K562 (cell line): Measurements from ENCODE around the gene PTPRE. TPM values are rescaled to one million over a fixed set of nuclear protein-coding genes. Genes with fewer than 3 reads are reported as not detected.

Source experiments
- ATAC-seq: fragments of 200-7000 bp; cut with Tn5 transposase; 3 replicates; pipeline ENCODE4 v1.9.1; 2020; ENCODE audit warnings: moderate library complexity
- BruUV-seq: library from RNA; stranded (reverse); fragments of 400-500 nt; replicated peaks from 2 replicates; lab custom pipeline; 2021; lab: Mats Ljungman, UMichigan
- CTCF ChIA-PET: fragments of 300-600 bp; formaldehyde crosslinking; extraction: SDS; loops from one replicate; lab custom pipeline; 2021; ENCODE audit warnings: low intra/inter-chr PET ratio; lab: Yijun Ruan, JAX
- POLR2A ChIA-PET: fragments of 300-600, 350-650 bp; sonication (Branson Sonifier 250); formaldehyde crosslinking; extraction: SDS; loops from one replicate; lab custom pipeline; 2021; ENCODE audit warnings: antibody characterized with exemption, inconsistent platforms; lab: Yijun Ruan, JAX
- DNase-seq, 4 experiments: peaks; one replicate each; pipeline versions ENCODE4 v3.0.0 to v3.0.0-alpha.2; 2011 to 2018; ENCODE audit warnings: low spot score in 3 of 4, mixed read lengths in 3 of 4; ENCODE audit errors: extremely low read depth in 1 of 4
- FAIRE-seq: peaks from 2 replicates; lab custom pipeline; 2011; peaks lifted over from hg19 to GRCh38; lab: Jason Lieb, UNC
- H2AFZ ChIP-seq: 2 replicates; pipeline ENCODE4 v1.6.0; 2011; ENCODE audit warnings: low read depth, low read length, control low read depth, inconsistent platforms
- H3K27ac ChIP-seq: fragments of 200-600 bp; 3 replicates; pipeline ENCODE4 v1.8.0; 2011; ENCODE audit warnings: low read depth, mild to moderate bottlenecking, control low read depth, inconsistent platforms, low read length, moderate library complexity, mixed read lengths; ENCODE audit errors: extremely low read depth
- H3K27me3 ChIP-seq, 2 experiments: fragments of 300-600 bp in 1 of 2; 2 replicates in 1 of 2; 3 replicates in 1 of 2; pipeline versions ENCODE4 v1.6.0 to v1.8.0; 2011; ENCODE audit warnings: inconsistent platforms in 2 of 2, low read length in 2 of 2, mild to moderate bottlenecking in 1 of 2, mixed read lengths in 1 of 2, moderate library complexity in 1 of 2; ENCODE audit not compliant: control insufficient read depth in 2 of 2, insufficient read depth in 2 of 2
- H3K36me3 ChIP-seq: fragments of 300-600 bp; 3 replicates; pipeline ENCODE4 v1.8.0; 2011; ENCODE audit warnings: mild to moderate bottlenecking, low read length, inconsistent platforms; ENCODE audit not compliant: control insufficient read depth, insufficient read depth
- H3K4me1 ChIP-seq, 2 experiments: fragments of 200-600 bp in 1 of 2; replicated peaks in 1 of 2; 2 replicates in 1 of 2; 3 replicates in 1 of 2; pipeline versions ENCODE4 v1.5.1 to v1.8.0; 2011; ENCODE audit warnings: inconsistent platforms in 2 of 2, low read length in 2 of 2, mild to moderate bottlenecking in 1 of 2, mixed read lengths in 1 of 2, moderate library complexity in 1 of 2; ENCODE audit not compliant: control insufficient read depth in 2 of 2, insufficient read depth in 2 of 2
- H3K4me2 ChIP-seq: 2 replicates; pipeline ENCODE4 v1.6.1; 2011; ENCODE audit warnings: low read length, control low read depth, inconsistent platforms, mixed read lengths; ENCODE audit not compliant: insufficient read depth
- H3K4me3 ChIP-seq: fragments of 200-600 bp; sonication (generic), shearing (Covaris generic); 2 replicates; pipeline ENCODE4 v1.5.1; 2016; ENCODE audit warnings: control low read depth, inconsistent platforms
- H3K79me2 ChIP-seq: fragments of 200-600 bp; 3 replicates; pipeline ENCODE4 v1.8.0; 2011; ENCODE audit warnings: low read length, inconsistent platforms; ENCODE audit not compliant: control insufficient read depth, insufficient read depth
- H3K9ac ChIP-seq, 2 experiments: 2 replicates each; pipeline versions ENCODE4 v1.6.0 to v1.6.1; 2011; ENCODE audit warnings: low read depth in 2 of 2, low read length in 2 of 2, control low read depth in 1 of 2, inconsistent platforms in 1 of 2, mild to moderate bottlenecking in 1 of 2, mixed read lengths in 1 of 2; ENCODE audit not compliant: insufficient read depth in 1 of 2
- H3K9me1 ChIP-seq: one replicate; pipeline ENCODE4 v1.6.0; 2011; ENCODE audit warnings: inconsistent platforms, mild to moderate bottlenecking, low read length, moderate library complexity; ENCODE audit not compliant: control insufficient read depth, insufficient read depth
- H3K9me3 ChIP-seq: replicated peaks from 2 replicates; pipeline ENCODE4 v1.5.1; 2011; ENCODE audit warnings: low read depth, low read length, inconsistent platforms; ENCODE audit not compliant: control insufficient read depth, insufficient read depth
- H4K20me1 ChIP-seq: replicated peaks from 2 replicates; pipeline ENCODE4 v1.6.1; 2011; ENCODE audit warnings: low read length, inconsistent platforms, mixed read lengths; ENCODE audit not compliant: control insufficient read depth, insufficient read depth
- ADNP ChIP-seq: fragments of 200-800 bp; sonication (Bioruptor generic); IDR thresholded peaks from 2 replicates; pipeline ENCODE4 v1.6.1; 2016; ENCODE audit warnings: missing genetic modification characterization, missing compliant biosample characterization
- ELK1 ChIP-seq: sonication (generic); formaldehyde crosslinking; IDR thresholded peaks from 2 replicates; pipeline ENCODE4 v1.8.1; 2022; ENCODE audit warnings: missing genetic modification reagents
- RCOR1 ChIP-seq, 2 experiments: IDR thresholded peaks; 2 replicates each; pipeline ENCODE4 v1.6.1; 2012; ENCODE audit warnings: low read depth in 2 of 2, low read length in 2 of 2, borderline replicate concordance in 1 of 2, improper control_type of control experiment in 1 of 2
- ZNF23 ChIP-seq: fragments of 250-450 bp; sonication (Bioruptor Pico); IDR thresholded peaks from 2 replicates; pipeline ENCODE4 v1.4.0; 2020; ENCODE audit warnings: mild to moderate bottlenecking
- ZNF644 ChIP-seq: fragments of 200-800 bp; sonication (Bioruptor generic); IDR thresholded peaks from 2 replicates; pipeline ENCODE4 v1.6.1; 2016; ENCODE audit warnings: low read depth, missing genetic modification characterization, missing compliant biosample characterization
- WGBS: fragments of 100-300 bp; shearing (Covaris generic); methylation state at CpG from one replicate; pipeline ENCODE4 v1.1.6; 2016; ENCODE audit warnings: low coverage, mixed read lengths; ENCODE audit not compliant: insufficient coverage; ENCODE audit errors: missing lambda C conversion rate; 5-methylcytosine and 5-hydroxymethylcytosine counted together
- in situ Hi-C: fragments of 300-500 bp; cut with MboI; formaldehyde crosslinking; loops from 4 replicates; pipeline ENCODE4 v1.15.0; 2018; ENCODE audit warnings: inconsistent platforms, mixed read lengths
- intact Hi-C: fragments of 100-400 bp; cut with micrococcal nuclease; formaldehyde crosslinking; loops from 2 replicates; pipeline ENCODE4 v1.14.2; 2022
- polyA plus RNA-seq, 8 experiments: library from polyadenylated mRNA; depleted of rRNA in 4 of 8; stranded (reverse) in 5 of 8; unstranded in 3 of 8; fragments of >200 nt; fragmentation: Nextera tagmentation in 2 of 8; fragmentation: Illumina TruSeq in 1 of 8; extraction: Ambion mirVana in 2 of 8; extraction: Trizol in 1 of 8; gene quantifications; 2 replicates each; pipeline versions ENCODE4 v1.2.1 to v1.2.3, GENCODE V29; 2011 to 2014; ENCODE audit warnings: inconsistent platforms in 1 of 8, missing spikeins in 1 of 8
- total RNA-seq, 7 experiments: library from RNA; depleted of rRNA in 6 of 7; stranded (reverse); fragments of >200 nt in 6 of 7; fragmentation: Illumina TruSeq in 2 of 7; extraction: Trizol in 2 of 7; gene quantifications; 2 replicates each; pipeline versions ENCODE4 v1.2.1 to v1.2.3, GENCODE V29; 2011 to 2021; ENCODE audit warnings: low replicate concordance in 1 of 7
- TF ChIP-seq, protein P1 (sequence below): sonication (generic); formaldehyde crosslinking; IDR thresholded peaks from 2 replicates; pipeline ENCODE4 v1.8.0; 2023; ENCODE audit warnings: missing genetic modification reagents, mild to moderate bottlenecking, borderline replicate concordance

PTPRE gene
- total and polyA plus RNA-seq, 9 of the 15 experiments (the other 6 are each of a cell fraction or from before 2014, with no cell fraction given), result 0.01 to 0.13 (median 0.04) TPM; not detected in 4

- TF ChIP-seq RCOR1 (IDR thresholded peaks at IDR 0.05; ENCODE audit: borderline replicate concordance in 1 of 2, low read depth in 2 of 2, low read length in 2 of 2), result no peak
- TF ChIP-seq, all 486 proteins: peak for 0
- no TSS peak for BruUV-seq
- H3K4me1 ChIP-seq, result no peaks in the 10 kb centered on the region; a peak in 1 of 5 replicates
- no peaks in the 10 kb centered on the region for H3K9me3 ChIP-seq
- DNase-seq (no peak), ATAC-seq (no peak), FAIRE-seq (no peak)
- H3K9ac ChIP-seq, result no peak overlapping the region
- 0% methylated on average over 3 of the region's 7 CpGs for WGBS
- ChIA-PET CTCF (no interaction called here), POLR2A (no interaction called here)
- in situ Hi-C loops (no loop called here), intact Hi-C loops (no loop called here)
- H3K4me2 ChIP-seq, result no peak overlapping the region
- no peak overlapping the region for H2AFZ ChIP-seq
- H3K79me2 ChIP-seq, result no peaks in the 10 kb centered on the region
- no peak overlapping the region for H3K27ac ChIP-seq
- H3K4me3 ChIP-seq, result no peak overlapping the region
- no peaks in the 10 kb centered on the region for H3K36me3 ChIP-seq
- H3K27me3 ChIP-seq, result peaks cover 0 to 5% of the 10 kb centered on the region in 2 experiments; a peak in 1 of 5 replicates
- no peaks in the 10 kb centered on the region for H3K9me1 ChIP-seq
- H4K20me1 ChIP-seq, result no peaks in the 10 kb centered on the region
Measured at GRCh38 chr10:128007971-128008370, 101.1 kb downstream of the PTPRE start.

DNA sequence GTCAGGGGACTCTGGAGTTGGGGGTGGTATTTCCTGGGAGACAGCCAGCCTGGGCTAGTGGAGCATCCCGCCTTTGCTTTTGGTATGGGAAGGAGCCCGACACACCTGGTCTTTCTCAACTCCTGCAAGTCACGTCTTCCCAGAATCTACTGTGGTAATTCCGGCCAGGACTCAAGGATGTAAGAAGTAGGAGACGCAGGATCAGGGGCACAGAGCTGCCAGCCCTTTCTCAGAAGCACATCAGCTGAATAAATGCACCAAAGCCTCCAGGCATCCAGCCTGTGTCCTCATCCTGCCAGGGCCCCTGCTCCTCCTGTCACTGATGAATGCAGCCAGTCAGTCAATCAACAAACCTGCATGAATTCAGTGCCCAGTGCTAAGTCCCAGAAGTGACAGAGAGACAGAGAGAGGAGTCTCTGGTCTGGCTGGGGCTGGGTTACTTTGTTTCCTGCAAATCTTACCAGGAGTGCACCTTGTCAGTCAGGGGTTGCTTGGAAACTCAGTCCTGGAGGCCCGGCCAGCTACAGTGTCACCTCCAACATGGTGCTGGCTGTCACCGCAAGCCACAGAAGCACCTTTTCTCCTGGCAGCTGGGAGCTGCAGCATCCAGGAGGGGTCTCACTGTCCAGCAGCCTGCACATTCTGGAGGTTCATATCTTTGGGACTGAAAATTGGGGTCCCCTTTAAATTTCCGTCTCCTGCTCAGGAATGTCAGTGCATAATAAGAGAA lies 101.8 kb downstream of the PTPRE start:
- POLR2A ChIA-PET, result no interaction called here
- no peak for FAIRE-seq
- Histone ChIP-seq H3K9me1 (no peaks in the 10 kb centered on the region), H3K9ac (no peak overlapping the region), H3K27ac (no peak overlapping the region), H3K27me3 (peaks cover 0 to 5% of the 10 kb centered on the region in 2 experiments; a peak in 1 of 5 replicates), H3K4me3 (no peak overlapping the region), H3K4me1 (no peaks in the 10 kb centered on the region; a peak in 1 of 5 replicates), H2AFZ (no peak overlapping the region), H3K36me3 (no peaks in the 10 kb centered on the region), H3K4me2 (no peak overlapping the region), H3K79me2 (no peaks in the 10 kb centered on the region), H3K9me3 (no peaks in the 10 kb centered on the region), H4K20me1 (no peaks in the 10 kb centered on the region)
- CTCF ChIA-PET, result interaction anchor here (0.6 kb wide), 1 partner anchor 1851 kb away, joined by 4 read pairs; no protein-coding TSS in a partner anchor
- no peak for DNase-seq
- 0% methylated on average over 6 of the region's 8 CpGs for WGBS
- intact Hi-C loops (no loop called here), in situ Hi-C loops (no loop called here)
- no peak for ATAC-seq
- no TSS peak for BruUV-seq
- TF ChIP-seq, protein P1, sequence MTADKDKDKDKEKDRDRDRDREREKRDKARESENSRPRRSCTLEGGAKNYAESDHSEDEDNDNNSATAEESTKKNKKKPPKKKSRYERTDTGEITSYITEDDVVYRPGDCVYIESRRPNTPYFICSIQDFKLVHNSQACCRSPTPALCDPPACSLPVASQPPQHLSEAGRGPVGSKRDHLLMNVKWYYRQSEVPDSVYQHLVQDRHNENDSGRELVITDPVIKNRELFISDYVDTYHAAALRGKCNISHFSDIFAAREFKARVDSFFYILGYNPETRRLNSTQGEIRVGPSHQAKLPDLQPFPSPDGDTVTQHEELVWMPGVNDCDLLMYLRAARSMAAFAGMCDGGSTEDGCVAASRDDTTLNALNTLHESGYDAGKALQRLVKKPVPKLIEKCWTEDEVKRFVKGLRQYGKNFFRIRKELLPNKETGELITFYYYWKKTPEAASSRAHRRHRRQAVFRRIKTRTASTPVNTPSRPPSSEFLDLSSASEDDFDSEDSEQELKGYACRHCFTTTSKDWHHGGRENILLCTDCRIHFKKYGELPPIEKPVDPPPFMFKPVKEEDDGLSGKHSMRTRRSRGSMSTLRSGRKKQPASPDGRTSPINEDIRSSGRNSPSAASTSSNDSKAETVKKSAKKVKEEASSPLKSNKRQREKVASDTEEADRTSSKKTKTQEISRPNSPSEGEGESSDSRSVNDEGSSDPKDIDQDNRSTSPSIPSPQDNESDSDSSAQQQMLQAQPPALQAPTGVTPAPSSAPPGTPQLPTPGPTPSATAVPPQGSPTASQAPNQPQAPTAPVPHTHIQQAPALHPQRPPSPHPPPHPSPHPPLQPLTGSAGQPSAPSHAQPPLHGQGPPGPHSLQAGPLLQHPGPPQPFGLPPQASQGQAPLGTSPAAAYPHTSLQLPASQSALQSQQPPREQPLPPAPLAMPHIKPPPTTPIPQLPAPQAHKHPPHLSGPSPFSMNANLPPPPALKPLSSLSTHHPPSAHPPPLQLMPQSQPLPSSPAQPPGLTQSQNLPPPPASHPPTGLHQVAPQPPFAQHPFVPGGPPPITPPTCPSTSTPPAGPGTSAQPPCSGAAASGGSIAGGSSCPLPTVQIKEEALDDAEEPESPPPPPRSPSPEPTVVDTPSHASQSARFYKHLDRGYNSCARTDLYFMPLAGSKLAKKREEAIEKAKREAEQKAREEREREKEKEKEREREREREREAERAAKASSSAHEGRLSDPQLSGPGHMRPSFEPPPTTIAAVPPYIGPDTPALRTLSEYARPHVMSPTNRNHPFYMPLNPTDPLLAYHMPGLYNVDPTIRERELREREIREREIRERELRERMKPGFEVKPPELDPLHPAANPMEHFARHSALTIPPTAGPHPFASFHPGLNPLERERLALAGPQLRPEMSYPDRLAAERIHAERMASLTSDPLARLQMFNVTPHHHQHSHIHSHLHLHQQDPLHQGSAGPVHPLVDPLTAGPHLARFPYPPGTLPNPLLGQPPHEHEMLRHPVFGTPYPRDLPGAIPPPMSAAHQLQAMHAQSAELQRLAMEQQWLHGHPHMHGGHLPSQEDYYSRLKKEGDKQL (CRISPR knock-in tag), result no peak
- TF ChIP-seq ZNF644 (tag) (no peak), ADNP (no peak), ELK1 (no peak), ZNF23 (no peak)
